Inflammatory macrophage (primary cell): ENCODE measurements around the gene ABI3.
A peak's percentile ranks its signal among the peaks of the same experiment; 100 is the strongest.

Experiments used
- DNase-seq, 2 donors: peaks; one replicate each; pipeline ENCODE4 v3.0.0-alpha.2; 2020 to 2022

ABI3 gene

GRCh38 chr17:49225554-49226236, 15.2 kb downstream of the ABI3 start:
- no peak for DNase-seq

GRCh38 chr17:49226771-49227435, 16.4 kb downstream of the ABI3 start:
- DNase-seq = no peak

GRCh38 chr17:49227436-49228261, 17.1 kb downstream of the ABI3 start:
- DNase-seq = peak; percentile 78 to 79

DNA sequence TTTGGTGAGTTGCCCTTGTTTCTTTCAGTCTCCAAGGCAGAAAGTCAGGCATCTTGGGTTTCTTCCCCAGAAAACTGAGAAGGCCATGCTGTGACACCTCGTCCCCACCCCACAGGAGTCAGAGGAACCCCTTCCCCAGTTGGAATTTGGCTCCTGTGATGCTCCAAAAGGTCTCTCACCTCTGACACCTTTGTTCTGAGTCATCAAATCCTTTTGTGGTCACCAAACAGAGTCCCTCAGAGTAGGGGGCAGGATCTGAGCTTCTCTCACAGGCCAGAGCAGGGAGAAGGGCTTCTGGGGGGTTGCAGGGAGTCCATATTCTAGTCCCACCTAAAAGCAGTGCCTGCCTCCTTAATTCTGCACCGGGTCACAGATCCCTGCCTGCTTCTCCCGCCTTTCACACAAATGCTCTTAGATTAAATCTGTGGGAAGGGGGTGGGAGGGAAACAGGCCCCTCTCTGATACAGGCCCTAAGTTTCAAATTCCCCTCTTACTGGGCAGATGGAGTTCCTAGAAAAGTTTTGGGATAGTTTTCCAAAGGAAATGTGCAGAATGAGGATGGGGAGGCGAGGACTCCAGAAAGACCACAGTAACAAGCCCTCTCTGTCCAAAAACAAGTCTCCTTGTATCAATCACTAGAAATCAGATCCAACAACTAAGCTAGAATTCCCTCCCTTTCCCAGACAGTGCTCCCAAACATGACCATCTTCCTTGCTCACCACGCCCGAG, 18.7 kb downstream of the ABI3 start:
- DNase-seq = no peak

DNA sequence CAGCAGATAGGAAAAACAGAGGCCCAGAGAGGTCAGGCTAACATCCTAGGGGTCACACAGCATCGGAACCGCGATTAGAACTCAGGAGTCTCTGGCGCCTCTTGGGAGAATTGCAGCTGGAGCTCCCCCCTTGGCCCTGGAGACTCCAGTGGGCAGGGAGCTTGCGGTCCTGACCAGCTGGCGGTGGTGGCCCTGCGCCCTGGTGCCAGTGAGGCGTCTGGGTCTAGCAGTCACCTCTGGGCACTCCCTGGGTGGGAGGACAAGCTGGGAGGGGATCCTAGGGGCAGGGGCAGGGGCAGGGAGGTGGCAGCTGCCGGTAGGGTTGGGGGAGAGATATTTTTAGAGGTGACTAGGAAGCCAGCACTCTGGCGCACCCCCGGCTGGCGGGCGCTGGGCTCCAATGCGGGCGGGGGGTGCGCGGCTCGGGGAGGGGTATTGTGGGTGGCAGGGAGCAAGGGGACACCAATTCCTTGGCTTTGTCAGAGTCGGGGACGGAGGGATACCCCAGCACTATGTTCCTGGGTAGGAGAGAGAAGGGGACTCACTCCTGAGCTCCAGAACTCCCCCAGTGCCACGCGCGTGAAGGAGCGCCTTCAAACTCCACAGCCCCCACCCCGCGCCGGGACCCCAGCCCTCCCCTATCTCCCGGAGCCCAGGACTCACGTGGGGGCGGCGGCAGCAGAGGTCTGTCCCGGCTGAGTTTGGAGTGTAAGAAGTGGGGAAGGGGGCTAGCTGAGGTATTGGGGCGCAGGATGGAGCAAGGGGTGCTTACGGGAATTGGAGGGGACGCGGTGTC, 19.5 kb downstream of the ABI3 start:
- DNase-seq = no peak

DNA sequence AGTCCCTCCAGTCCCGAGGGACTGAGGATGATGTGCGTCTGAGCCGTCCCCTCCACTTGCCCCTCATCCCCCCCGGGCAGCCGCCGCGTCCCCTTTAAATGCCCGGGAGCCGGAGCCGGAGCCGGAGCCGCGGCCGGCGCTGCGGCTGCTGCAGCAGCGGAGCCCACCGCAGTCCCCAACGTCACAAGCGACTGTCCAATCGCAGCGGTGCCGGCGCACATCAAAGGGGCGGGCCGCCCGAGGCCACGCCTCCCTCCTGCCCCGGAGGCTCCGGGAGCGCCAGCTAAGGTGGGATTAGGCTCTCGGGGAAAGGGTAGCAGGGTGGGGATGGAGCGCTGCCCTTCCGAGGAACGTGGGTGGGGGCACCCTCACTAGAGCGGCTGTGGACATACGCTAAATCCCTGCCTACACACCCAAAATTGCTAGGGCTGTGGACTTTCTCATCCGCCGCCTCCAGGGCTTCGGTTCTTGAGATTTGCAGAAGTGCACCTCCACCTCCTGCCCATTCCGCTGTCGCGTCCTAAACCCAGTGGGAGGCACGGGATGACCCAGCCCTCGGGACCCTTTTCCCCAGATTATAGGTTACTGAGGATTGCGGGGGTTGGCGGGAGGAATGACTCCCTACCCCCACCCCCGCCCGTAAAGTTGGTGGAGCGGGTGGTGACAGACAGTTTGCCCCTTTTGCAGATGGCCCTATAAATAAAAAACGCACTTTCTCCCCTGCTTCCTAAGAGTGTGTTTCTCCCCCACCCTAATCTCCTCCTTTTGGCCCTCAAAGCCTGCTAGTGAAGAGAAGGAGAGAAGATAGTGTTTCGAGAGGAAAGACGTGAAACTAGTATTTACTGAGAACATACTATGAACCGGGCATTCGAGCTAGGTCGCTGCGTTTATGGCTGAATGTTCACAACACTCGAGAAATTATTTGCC, 20.4 kb downstream of the ABI3 start, which contains the start of gene PHOSPHO1:
Gene PHOSPHO1, minus strand, starts transcription at position 152 of the 927 bp plus-strand sequence. CDS start 4,096 bp downstream, outside the sequence.
- peak; percentile 71 to 85 for DNase-seq

DNA sequence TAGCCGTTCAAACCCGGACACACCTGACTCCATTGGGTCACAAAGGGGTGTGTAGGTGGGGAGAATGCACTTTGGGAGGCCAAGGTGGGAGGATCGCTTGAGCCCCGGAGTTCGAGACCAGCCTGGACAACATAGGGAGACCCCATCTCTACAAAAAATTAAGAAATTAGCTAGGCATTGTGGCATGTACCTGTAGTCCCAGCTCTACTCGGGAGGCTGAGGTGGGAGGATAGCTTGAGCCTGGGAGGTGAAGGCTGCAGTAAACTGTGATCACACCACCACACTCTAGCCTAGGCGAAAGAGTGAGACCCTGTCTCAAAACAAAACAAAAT, 21.0 kb downstream of the ABI3 start:
- no peak for DNase-seq

GRCh38 chr17:49234509-49235080, 24.1 kb downstream of the ABI3 start:
- no peak for DNase-seq

GRCh38 chr17:49235896-49236295, 25.4 kb downstream of the ABI3 start:
- DNase-seq = no peak

GRCh38 chr17:49239963-49240362, 29.5 kb downstream of the ABI3 start:
- no peak for DNase-seq

GRCh38 chr17:49240619-49241018, 30.1 kb downstream of the ABI3 start:
- no peak for DNase-seq

- no peak for DNase-seq
Observed at GRCh38 chr17:49241040-49241439, 30.5 kb downstream of the ABI3 start.

- no peak for DNase-seq
Observed at GRCh38 chr17:49241692-49242397, 31.3 kb downstream of the ABI3 start.

GRCh38 chr17:49242813-49243212, 32.3 kb downstream of the ABI3 start:
- no peak for DNase-seq

GRCh38 chr17:49244839-49245238, 34.3 kb downstream of the ABI3 start:
- DNase-seq = no peak

DNA sequence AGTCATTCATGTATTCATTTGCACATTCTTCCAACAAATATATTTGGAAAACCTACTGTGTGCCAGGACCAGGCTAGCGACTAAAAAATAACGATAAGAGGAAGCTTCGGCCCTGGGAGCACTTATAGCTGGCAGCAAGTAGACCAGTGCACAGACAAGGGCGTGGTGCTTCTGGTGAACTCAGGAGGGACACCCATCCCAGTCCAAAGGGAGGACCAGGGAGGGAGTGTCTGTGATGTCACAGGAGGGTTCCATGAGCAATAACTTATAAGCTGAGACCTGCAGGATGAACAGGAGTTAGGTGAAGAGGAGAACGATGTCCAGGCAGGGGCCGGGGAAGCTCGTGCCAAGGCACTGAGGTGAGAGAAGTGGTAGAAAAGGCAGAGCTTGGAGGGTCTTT, 37.4 kb downstream of the ABI3 start:
- no peak for DNase-seq

DNA sequence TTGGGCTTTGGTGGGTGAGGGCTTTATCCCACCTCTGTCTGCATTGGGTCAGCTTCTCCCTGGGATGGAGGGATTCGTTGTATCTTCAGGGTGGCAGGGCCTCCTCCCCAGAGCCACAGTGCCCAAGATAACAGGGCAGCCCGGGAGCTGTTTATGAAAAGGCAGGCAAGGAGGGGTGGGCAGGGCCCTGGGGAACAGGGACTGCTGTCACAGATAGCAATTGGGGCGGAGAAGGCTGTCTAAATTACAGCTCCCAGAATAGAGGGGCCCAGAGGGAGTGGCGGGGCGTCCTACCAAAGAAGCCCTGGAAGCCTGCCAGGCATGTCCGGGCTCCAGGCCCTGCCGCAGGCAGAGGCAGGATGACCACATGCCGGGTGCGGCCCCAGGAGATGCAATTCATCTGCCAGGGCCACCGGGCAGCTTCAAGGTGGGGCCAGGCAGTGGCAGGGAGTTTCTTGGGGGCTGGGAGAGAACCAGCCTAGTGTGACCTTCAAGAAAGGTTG, 38.8 kb downstream of the ABI3 start:
- no peak for DNase-seq

DNA sequence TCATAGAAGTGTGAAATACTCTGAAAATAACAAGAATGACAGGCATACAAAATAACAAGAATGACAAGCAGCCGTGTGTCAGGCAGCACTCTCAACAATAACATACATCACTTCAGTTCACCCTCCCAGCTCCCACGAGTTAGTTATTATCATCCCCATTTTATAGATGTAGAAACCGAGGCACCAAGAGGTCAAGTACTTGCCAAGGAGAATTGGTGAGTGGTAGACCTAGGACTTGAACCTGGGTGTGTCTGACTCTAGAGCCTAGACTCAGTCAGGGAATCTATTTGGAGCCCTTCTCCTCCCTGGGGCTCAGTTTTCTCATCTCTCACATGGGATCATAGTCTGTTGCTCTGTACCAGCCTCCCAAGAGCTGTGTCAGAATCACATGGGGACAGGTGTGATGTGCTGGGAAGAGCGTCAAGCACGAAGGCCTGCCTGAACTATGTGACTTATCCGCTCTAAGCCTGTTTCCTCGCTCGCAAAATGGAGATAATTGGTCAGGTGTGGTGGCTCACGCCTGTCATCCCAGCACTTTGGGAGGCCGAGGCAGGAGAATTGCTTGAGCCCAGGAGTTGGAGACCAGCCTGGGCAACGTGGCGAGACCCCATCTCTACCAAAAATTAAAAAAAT, 39.5 kb downstream of the ABI3 start:
- DNase-seq = no peak

DNA sequence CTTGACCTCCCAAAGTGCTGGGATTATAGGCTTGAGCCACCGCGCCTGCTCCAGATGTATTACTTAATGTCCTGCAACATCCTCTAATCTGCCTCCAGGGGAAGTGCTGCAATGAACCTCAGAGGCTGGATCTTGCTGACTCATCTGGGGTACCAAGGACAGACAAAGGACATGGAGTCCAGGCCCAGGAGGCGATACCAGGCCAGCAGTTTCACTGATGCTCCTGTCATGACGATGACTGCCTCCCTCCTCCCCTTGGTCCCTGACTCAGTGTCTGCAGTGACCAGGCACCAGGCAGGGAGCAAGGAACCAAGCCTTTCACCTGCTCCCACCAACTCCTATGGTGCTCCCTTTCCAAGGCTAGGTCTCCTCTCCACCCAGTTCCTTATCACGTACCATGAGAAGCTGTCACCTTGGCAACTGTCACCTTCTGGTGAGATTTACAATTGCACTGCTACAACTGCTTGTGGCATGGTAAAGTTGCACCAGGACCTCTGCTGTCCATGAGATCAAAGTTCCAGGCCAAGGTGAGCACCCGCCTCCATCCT, 41.7 kb downstream of the ABI3 start:
- DNase-seq = peak; percentile 85 to 91
